ENCODE data around the gene OSBP. TPM values are rescaled to one million over a fixed set of nuclear protein-coding genes. Genes with fewer than 3 reads are reported as not detected.

The OSBP gene
- total and polyA plus RNA-seq, 11 donors = 12.0 to 48.3 (median 32.3) TPM

DNA sequence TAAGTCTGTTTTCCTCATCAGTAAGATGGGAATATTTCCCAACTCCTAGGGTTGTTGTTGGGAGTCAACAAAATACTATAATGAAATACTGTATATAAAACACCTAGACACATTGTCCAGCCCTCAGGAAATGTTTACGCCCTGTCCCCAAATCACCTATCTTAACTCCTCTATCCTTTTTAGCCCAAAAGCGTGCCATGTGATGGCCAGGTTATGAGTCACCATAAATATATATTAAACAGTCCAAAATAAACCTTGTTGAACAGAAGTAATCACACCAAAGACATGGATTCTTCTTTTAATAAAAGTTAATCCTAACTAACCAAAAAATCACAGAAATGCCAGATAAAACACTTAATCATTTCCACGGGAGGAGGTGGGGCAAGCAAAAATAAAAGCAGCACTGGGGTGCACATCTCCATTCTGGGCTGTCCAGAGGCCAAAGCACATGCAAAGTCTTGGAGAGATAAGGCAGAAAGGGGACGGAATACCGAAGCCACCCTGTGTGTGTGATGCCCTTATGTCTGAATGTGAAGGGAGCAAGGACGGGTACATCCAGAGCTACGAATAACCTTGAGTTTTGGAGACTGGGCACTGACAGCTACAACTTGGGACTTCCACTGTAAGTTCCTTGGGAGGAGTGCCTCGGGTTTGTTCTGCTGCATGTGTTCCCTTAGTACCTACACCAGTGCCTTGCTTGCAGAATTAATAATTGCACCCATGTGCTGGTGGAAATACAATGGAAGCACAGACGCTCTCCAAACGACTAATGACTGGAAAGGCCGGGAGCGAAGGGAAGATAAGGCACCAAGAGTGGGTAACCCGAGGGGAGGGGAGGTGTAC, 1.1 kb downstream of the OSBP start:
- Histone ChIP-seq H3K36me3 (peaks cover 0 to 14% (median 11%) of the 10 kb centered on the region in 9 donors), H3K4me1 (peaks cover 0 to 55% (median 43%) of the 10 kb centered on the region in 12 donors), H3K27me3 (no peaks in the 10 kb centered on the region), H3K27ac (peak overlapping the region; percentile 71 to 93 (median 89)), H3K4me3 (peak overlapping the region; percentile 82 to 92 (median 86)), H3K9me3 (no peaks in the 10 kb centered on the region)
- TF ChIP-seq, protein P1, sequence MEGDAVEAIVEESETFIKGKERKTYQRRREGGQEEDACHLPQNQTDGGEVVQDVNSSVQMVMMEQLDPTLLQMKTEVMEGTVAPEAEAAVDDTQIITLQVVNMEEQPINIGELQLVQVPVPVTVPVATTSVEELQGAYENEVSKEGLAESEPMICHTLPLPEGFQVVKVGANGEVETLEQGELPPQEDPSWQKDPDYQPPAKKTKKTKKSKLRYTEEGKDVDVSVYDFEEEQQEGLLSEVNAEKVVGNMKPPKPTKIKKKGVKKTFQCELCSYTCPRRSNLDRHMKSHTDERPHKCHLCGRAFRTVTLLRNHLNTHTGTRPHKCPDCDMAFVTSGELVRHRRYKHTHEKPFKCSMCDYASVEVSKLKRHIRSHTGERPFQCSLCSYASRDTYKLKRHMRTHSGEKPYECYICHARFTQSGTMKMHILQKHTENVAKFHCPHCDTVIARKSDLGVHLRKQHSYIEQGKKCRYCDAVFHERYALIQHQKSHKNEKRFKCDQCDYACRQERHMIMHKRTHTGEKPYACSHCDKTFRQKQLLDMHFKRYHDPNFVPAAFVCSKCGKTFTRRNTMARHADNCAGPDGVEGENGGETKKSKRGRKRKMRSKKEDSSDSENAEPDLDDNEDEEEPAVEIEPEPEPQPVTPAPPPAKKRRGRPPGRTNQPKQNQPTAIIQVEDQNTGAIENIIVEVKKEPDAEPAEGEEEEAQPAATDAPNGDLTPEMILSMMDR (IDR thresholded peaks at IDR 0.05) = no peak
- no peak for TF ChIP-seq POLR2A (IDR thresholded peaks at IDR 0.05)
- WGBS, 4 donors = 5 to 8% (median 7%) methylated on average over 13 of the region's 13 CpGs
- DNase-seq (no peak), ATAC-seq (no peak)
- intact Hi-C loops (cut with DNase I) = loop anchor here in 7 of 10 donors (2.0 to 10.0 kb wide), 10 partner anchors 37 to 77 kb away; partner anchors contain the start of gene PATL1 (in 4 of the 7)

GRCh38 chr11:59611570-59612565, 3.7 kb downstream of the OSBP start:
- peak overlapping the region in 6 of 12 donors; percentile 1 to 24 (median 10) for H3K4me3 ChIP-seq
- intact Hi-C loops (cut with DNase I) = loop anchor here in 6 of 10 donors (5.0 to 10.0 kb wide), 7 partner anchors 35 to 65 kb away; partner anchors contain the start of gene PATL1 (in 2 of the 6)
- WGBS, 4 donors = 38 to 49% (median 42%) methylated on average over 6 of the region's 6 CpGs
- ATAC-seq (no peak), DNase-seq (no peak)
- peak overlapping the region; percentile 17 to 86 (median 64) for H3K27ac ChIP-seq
- H3K9me3 ChIP-seq = no peaks in the 10 kb centered on the region
- no peak for TF ChIP-seq POLR2A (IDR thresholded peaks at IDR 0.05)
- TF ChIP-seq, protein P1 (IDR thresholded peaks at IDR 0.05) = no peak
- H3K27me3 ChIP-seq = no peaks in the 10 kb centered on the region
- H3K4me1 ChIP-seq = peaks cover 0 to 69% (median 46%) of the 10 kb centered on the region in 12 donors
- H3K36me3 ChIP-seq = peaks cover 0 to 40% (median 37%) of the 10 kb centered on the region in 9 donors

GRCh38 chr11:59610289-59610688, 5.3 kb downstream of the OSBP start:
- Histone ChIP-seq H3K4me1 (peaks cover 0 to 65% (median 45%) of the 10 kb centered on the region in 12 donors), H3K36me3 (peaks cover 0 to 56% (median 53%) of the 10 kb centered on the region in 9 donors)
- WGBS, 4 donors = 89 to 96% (median 96%) methylated on average over 7 of the region's 7 CpGs

More at GRCh38 chr11:59610289-59610688, 5.3 kb downstream of the OSBP start:
- no peaks in the 10 kb centered on the region for H3K27me3 ChIP-seq
- H3K4me3 ChIP-seq = no peak overlapping the region
- DNase-seq (no peak), ATAC-seq (no peak)
- TF ChIP-seq, protein P1 (IDR thresholded peaks at IDR 0.05) = no peak
- TF ChIP-seq POLR2A (IDR thresholded peaks at IDR 0.05) = no peak
- intact Hi-C loops (cut with DNase I) = loop anchor here in 6 of 10 donors (5.0 to 10.0 kb wide), 7 partner anchors 33 to 63 kb away; partner anchors contain the start of gene PATL1 (in 2 of the 6)
- H3K9me3 ChIP-seq = no peaks in the 10 kb centered on the region
- H3K27ac ChIP-seq = peak overlapping the region in 1 of 12 donors; percentile 77

Measured in heart left ventricle (tissue), 16 donors.